GM12892 (cell line): Measurements from ENCODE around the gene APLP2.
"Not testable (repeated sequence)": the region's sequence is repeated elsewhere in the genome, so short reads cannot be mapped to it uniquely, and the experiment has no call there.

Source experiments
- DNase-seq: peaks from one replicate; pipeline ENCODE4 v3.0.0; 2011; ENCODE audit not compliant: insufficient read length
- FAIRE-seq: peaks from 2 replicates; lab custom pipeline; 2011; peaks lifted over from hg19 to GRCh38; lab: Jason Lieb, UNC
- POLR2A ChIP-seq: IDR thresholded peaks from 2 replicates; pipeline ENCODE4 v1.6.1; 2011; ENCODE audit warnings: low read depth, low read length, control low read depth
- POLR2AphosphoS5 ChIP-seq: IDR thresholded peaks from 2 replicates; pipeline ENCODE4 v1.6.1; 2011; ENCODE audit warnings: low read depth, low read length, control low read depth
- TAF1 ChIP-seq: IDR thresholded peaks from 2 replicates; pipeline ENCODE4 v1.6.1; 2011; ENCODE audit warnings: low read depth, mild to moderate bottlenecking, control low read depth, low read length, borderline replicate concordance

Gene APLP2

GRCh38 chr11:130078080-130078479 is 8.4 kb downstream of the APLP2 start:
- no peak for FAIRE-seq
- TF ChIP-seq TAF1 (no peak), POLR2A (no peak), POLR2AphosphoS5 (no peak)
- DNase-seq = no peak

GRCh38 chr11:130085671-130086290 is 16.1 kb downstream of the APLP2 start:
- TF ChIP-seq TAF1 (no peak), POLR2A (no peak), POLR2AphosphoS5 (no peak)
- DNase-seq (no peak), FAIRE-seq (no peak)

DNA sequence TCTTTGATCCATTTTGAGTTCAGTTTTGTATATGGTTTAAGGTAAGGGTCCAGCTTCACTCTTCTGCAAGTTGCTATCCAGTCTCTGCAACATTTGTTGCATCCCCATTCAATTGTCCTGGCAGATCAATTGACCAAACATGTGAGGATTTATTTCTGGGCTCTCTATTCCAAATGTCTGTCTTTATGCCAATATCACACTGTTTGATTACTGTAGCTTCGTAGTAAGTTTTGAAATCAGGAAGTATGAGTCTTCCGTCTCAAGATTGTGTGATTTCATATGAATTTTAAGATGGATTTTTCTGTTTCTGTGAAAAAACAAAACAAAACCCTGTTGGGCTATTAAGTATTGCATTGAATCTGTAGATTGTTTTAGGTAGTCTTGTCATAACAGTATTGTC is 17.0 kb downstream of the APLP2 start:
- TF ChIP-seq TAF1 = no peak
- TF ChIP-seq POLR2A = no peak
- no peak for TF ChIP-seq POLR2AphosphoS5
- FAIRE-seq (no peak), DNase-seq (no peak)

DNA sequence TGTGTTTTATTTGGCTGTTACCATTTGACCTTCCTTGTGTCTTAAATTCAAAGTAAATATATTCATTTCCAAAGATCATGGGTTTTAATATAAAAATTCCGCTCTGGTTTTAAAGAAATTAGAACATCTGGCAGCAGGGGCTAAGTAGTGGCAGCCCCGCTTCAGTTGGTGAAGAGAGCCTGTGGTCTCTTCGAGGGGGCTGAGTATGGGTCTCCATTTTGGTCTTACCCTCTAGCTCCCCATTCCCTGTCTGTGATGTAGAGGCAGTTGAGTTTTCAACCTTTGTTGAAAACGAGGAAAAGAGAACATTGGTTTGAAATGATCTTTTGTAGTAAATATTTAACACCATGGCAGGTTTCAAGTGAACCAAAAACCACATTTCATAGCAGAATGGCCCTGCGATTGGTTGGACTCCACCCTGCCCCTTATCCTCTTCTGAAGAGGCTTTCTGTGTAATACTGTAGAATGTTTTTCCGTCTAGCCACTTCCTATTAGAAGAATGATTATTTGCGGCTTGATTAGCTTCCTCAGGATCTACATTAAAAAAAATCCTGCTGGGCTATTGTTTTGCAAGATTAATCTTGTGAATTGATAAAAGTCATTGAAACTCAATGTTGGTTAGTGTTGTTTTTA is 17.7 kb downstream of the APLP2 start:
- TF ChIP-seq TAF1 = no peak
- no peak for TF ChIP-seq POLR2AphosphoS5
- TF ChIP-seq POLR2A = no peak
- no peak for DNase-seq
- no peak for FAIRE-seq

- no peak for FAIRE-seq
- TF ChIP-seq TAF1 (no peak), POLR2AphosphoS5 (no peak), POLR2A (no peak)
- no peak for DNase-seq
Observed at GRCh38 chr11:130088217-130088616, 18.5 kb downstream of the APLP2 start.

DNA sequence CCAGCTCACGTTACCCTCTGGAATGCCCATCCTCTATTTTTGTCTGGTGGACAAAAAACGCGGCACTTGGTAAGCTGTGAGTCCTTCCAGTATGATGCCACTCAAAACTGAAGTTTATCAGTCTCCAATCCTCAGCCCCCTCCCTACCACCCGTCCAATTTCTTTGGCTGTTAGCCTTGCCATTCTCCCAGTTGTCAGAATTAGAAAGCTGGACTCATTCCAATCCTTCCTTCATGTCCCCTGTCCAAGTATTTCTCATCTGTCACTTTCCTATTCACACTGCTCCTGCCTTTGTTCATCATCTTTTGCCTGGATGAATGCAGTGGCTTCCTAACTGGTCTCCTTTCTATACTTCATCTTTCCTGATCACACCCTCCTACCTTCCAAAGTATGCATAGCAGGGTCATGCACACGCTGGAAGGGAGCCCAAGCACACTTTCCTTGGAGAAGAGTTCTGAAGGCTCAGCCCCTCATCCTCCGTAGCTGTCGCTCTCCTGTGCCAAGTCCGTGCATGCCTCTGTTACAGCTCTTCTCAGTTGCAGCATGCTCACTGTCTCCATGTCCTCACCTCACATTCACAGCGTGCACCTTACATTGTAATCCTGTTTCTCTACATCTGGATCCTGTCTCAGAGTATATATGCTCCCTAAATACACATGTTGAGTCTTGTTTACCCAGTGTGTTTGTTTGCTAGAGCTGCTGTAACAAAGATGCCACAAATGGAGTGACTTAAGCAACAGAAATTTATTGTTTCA is 19.4 kb downstream of the APLP2 start:
- FAIRE-seq (no peak), DNase-seq (no peak)
- no peak for TF ChIP-seq POLR2A
- TF ChIP-seq POLR2AphosphoS5 = no peak
- no peak for TF ChIP-seq TAF1

DNA sequence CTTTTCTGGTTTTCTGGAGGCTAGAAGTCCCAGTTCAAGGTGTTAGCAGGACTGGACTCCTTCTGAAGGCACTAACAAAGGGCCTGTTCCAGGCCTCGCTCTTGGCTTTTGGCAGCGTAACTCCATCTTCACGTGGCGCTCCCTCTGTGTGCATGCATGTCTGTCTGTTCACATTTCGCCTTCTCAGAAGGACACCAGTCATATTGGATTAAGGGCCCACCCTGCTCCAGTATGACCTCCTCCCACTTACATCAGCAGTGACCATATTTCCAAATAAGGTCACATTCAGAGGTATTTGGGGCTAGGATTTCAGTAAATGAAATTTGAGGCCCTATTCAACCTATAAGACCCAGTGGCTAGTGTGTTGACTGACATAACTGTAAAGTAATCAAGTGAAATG is 20.0 kb downstream of the APLP2 start:
- no peak for FAIRE-seq
- TF ChIP-seq TAF1 (no peak), POLR2A (no peak), POLR2AphosphoS5 (no peak)
- no peak for DNase-seq

- not testable (repeated sequence) for FAIRE-seq, DNase-seq
Observed at GRCh38 chr11:130090517-130090916, 20.8 kb downstream of the APLP2 start.

DNA sequence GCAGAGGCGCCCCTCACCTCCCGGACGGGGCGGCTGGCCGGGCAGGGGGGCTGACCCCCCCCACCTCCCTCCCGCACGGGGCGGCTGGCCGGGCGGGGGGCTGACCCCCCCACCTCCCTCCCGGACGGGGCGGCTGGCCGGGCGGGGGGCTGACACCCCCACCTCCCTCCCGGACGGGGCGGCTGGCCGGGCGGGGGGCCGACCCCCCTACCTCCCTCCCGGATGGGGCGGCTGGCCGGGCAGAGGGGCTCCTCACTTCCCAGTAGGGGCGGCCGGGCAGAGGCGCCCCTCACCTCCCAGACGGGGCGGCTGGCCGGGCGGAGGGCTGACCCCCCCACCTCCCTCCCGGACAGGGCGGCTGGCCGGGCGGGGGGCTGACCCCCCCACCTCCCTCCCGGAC is 21.5 kb downstream of the APLP2 start:
- not testable (repeated sequence) for FAIRE-seq, DNase-seq

DNA sequence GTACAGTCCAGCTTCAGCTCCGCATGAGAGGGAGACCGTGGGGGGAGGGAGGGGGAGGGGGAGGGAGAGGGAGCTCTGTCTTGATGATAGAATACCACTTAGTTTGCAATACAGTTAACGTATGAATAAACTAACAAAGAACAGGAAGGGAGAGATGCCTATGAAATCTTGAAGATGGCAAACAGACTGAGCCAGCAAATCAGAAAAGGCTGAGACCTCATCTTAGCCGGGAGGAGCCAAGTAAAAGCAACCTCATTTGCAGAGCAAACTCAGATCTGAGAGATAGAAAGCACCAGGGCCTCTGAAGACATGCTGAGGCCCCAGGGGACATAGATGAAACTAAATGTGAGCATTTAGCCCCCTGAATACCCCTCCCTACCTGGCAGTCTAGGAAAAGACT is 23.0 kb downstream of the APLP2 start:
- no peak for TF ChIP-seq TAF1
- TF ChIP-seq POLR2A = no peak
- TF ChIP-seq POLR2AphosphoS5 = no peak
- FAIRE-seq = no peak

DNA sequence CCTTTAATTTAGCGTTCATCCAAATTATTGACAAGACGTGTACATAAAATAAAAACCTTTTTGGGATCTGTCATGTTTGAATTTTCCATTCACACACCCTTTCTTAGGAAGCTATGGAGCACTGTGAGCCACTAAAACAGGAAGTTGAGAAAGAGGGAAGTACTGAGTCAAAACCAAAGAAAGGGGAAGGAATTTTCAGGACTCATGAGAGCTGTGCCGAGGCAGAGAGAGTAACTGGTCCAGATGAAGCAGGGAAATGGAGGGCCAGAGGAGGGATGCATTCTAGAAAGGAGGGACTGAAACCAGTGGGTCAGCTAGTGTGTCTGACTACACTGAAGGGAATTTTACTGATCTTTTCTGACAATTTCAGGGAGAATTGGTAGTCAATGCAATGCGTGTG is 24.9 kb downstream of the APLP2 start:
- FAIRE-seq = no peak
- TF ChIP-seq TAF1 (no peak), POLR2AphosphoS5 (no peak), POLR2A (no peak)
- no peak for DNase-seq

More for the DNA sequence above, 23.0 kb downstream of the APLP2 start:
- DNase-seq = no peak

GRCh38 chr11:130095326-130095725 is 25.6 kb downstream of the APLP2 start:
- DNase-seq (no peak), FAIRE-seq (no peak)
- TF ChIP-seq TAF1 (no peak), POLR2A (no peak), POLR2AphosphoS5 (no peak)
